Calu3 (cell line): Measurements from ENCODE around the gene ABCC6. TPM values are rescaled to one million over a fixed set of nuclear protein-coding genes. Genes with fewer than 3 reads are reported as not detected.

Experiments
- BruUV-seq: library from RNA; stranded (reverse); fragments of 400-500 nt; replicated peaks from 2 replicates; lab custom pipeline; 2021; lab: Mats Ljungman, UMichigan
- CTCF ChIA-PET: fragments of 300-600 bp; sonication (Branson Sonifier 250); formaldehyde crosslinking; loops from one replicate; lab custom pipeline; 2022; ENCODE audit warnings: antibody characterized with exemption; lab: Charles Lee
- DNase-seq: peaks from one replicate; pipeline ENCODE4 v3.0.0; 2022
- H3K27ac Mint-ChIP-seq: one replicate; pipeline ENCODE4 v1.8.0; 2022; ENCODE audit warnings: mixed read lengths; ENCODE audit not compliant: unreplicated experiment
- H3K27me3 Mint-ChIP-seq: one replicate; pipeline ENCODE4 v1.8.0; 2022; ENCODE audit warnings: mixed read lengths; ENCODE audit not compliant: unreplicated experiment
- H3K36me3 Mint-ChIP-seq: one replicate; pipeline ENCODE4 v1.8.0; 2022; ENCODE audit warnings: mild to moderate bottlenecking, moderate library complexity, mixed read lengths; ENCODE audit not compliant: insufficient read depth, unreplicated experiment
- H3K4me1 Mint-ChIP-seq: one replicate; pipeline ENCODE4 v1.8.0; 2022; ENCODE audit warnings: mild to moderate bottlenecking, low read depth, mixed read lengths; ENCODE audit not compliant: unreplicated experiment
- H3K4me3 Mint-ChIP-seq: one replicate; pipeline ENCODE4 v1.8.0; 2022; ENCODE audit warnings: mild to moderate bottlenecking, low read depth, moderate library complexity, mixed read lengths; ENCODE audit not compliant: unreplicated experiment
- H3K9me3 Mint-ChIP-seq: one replicate; pipeline ENCODE4 v1.8.0; 2022; ENCODE audit warnings: low read depth, mixed read lengths; ENCODE audit not compliant: unreplicated experiment
- intact Hi-C: fragments of 100-400 bp; cut with micrococcal nuclease; formaldehyde crosslinking; loops from one replicate; pipeline ENCODE4 v1.10.0; 2022; ENCODE audit not compliant: unreplicated experiment
- total RNA-seq: library from RNA; stranded (reverse); gene quantifications from 2 replicates; pipeline ENCODE4 v1.2.3, GENCODE V29; 2022
- TF ChIP-seq, protein P1 (sequence below): fragments of 200-600 bp; IDR thresholded peaks from one replicate; pipeline ENCODE4 v1.8.0; 2022; ENCODE audit warnings: antibody characterized with exemption; ENCODE audit not compliant: unreplicated experiment

ABCC6 gene
- total RNA-seq, 1 experiment from 2014 or later: 3.7 TPM

GRCh38 chr16:16139806-16140205 lies 83.5 kb downstream of the ABCC6 start:
- Mint-ChIP-seq H3K27me3 (no peaks in the 10 kb centered on the region), H3K27ac (no peak overlapping the region), H3K4me3 (no peak overlapping the region), H3K4me1 (no peaks in the 10 kb centered on the region), H3K9me3 (no peaks in the 10 kb centered on the region), H3K36me3 (peaks cover 54% of the 10 kb centered on the region)
- BruUV-seq: no TSS peak
- CTCF ChIA-PET: no interaction called here
- TF ChIP-seq, protein P1, sequence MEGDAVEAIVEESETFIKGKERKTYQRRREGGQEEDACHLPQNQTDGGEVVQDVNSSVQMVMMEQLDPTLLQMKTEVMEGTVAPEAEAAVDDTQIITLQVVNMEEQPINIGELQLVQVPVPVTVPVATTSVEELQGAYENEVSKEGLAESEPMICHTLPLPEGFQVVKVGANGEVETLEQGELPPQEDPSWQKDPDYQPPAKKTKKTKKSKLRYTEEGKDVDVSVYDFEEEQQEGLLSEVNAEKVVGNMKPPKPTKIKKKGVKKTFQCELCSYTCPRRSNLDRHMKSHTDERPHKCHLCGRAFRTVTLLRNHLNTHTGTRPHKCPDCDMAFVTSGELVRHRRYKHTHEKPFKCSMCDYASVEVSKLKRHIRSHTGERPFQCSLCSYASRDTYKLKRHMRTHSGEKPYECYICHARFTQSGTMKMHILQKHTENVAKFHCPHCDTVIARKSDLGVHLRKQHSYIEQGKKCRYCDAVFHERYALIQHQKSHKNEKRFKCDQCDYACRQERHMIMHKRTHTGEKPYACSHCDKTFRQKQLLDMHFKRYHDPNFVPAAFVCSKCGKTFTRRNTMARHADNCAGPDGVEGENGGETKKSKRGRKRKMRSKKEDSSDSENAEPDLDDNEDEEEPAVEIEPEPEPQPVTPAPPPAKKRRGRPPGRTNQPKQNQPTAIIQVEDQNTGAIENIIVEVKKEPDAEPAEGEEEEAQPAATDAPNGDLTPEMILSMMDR: no peak
- DNase-seq: no peak
- intact Hi-C loops: no loop called here

- Mint-ChIP-seq H3K36me3 (peaks cover 60% of the 10 kb centered on the region), H3K27me3 (no peaks in the 10 kb centered on the region), H3K27ac (no peak overlapping the region), H3K4me1 (peaks cover 3% of the 10 kb centered on the region), H3K9me3 (no peaks in the 10 kb centered on the region), H3K4me3 (no peak overlapping the region)
- TF ChIP-seq, protein P1: no peak
- CTCF ChIA-PET: no interaction called here
- no peak for DNase-seq
- intact Hi-C loops: no loop called here
- no TSS peak for BruUV-seq
These were observed 84.2 kb downstream of the ABCC6 start for GRCh38 chr16:16139061-16139460.

GRCh38 chr16:16138034-16138635 lies 85.2 kb downstream of the ABCC6 start:
- peaks cover 65% of the 10 kb centered on the region for H3K36me3 Mint-ChIP-seq
- no peak overlapping the region for H3K4me3 Mint-ChIP-seq
- H3K27ac Mint-ChIP-seq: no peak overlapping the region
- CTCF ChIA-PET: no interaction called here
- no peak for DNase-seq
- H3K4me1 Mint-ChIP-seq: peaks cover 12% of the 10 kb centered on the region
- no peaks in the 10 kb centered on the region for H3K27me3 Mint-ChIP-seq
- BruUV-seq: no TSS peak
- TF ChIP-seq, protein P1: no peak
- H3K9me3 Mint-ChIP-seq: no peaks in the 10 kb centered on the region
- intact Hi-C loops: no loop called here

- BruUV-seq: no TSS peak
- Mint-ChIP-seq H3K4me3 (no peak overlapping the region), H3K27me3 (no peaks in the 10 kb centered on the region), H3K4me1 (peaks cover 12% of the 10 kb centered on the region), H3K36me3 (peaks cover 70% of the 10 kb centered on the region), H3K9me3 (no peaks in the 10 kb centered on the region), H3K27ac (no peak overlapping the region)
- TF ChIP-seq, protein P1: no peak
- CTCF ChIA-PET: no interaction called here
- intact Hi-C loops: no loop called here
- DNase-seq: no peak
These were observed 86.2 kb downstream of the ABCC6 start for GRCh38 chr16:16137110-16137509.
